Measurements from ENCODE around the gene USP13. TPM values are rescaled to one million over a fixed set of nuclear protein-coding genes. Genes with fewer than 3 reads are reported as not detected.

The USP13 gene
- total RNA-seq, 2 experiments from 2014 or later: 25.8 to 49.7 TPM

DNA sequence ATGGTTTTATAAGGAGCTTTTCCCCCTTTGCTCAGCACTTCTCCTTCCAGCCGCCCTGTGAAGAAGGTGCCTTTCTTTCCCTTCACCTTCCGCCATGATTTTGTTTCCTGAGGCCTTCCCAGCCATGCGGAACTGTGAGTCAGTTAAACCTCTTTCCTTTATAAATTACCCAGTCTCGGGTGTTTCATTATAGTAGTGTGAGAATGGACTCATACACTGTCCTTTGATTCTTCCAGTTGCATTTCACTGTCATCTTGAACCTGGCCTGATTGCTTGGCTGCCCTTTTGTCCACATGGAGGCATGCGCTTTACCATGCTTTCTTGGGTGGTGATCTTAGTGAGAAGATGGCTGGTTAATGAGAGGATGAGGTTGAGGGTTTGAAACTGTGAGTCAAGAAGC is 23.2 kb downstream of the USP13 start:
- Histone ChIP-seq H3K4me2 (ENCODE audit: low read length) (no peak overlapping the region), H3K4me1 (ENCODE audit: insufficient read depth, low read length, poor library complexity, severe bottlenecking) (no peaks in the 10 kb centered on the region), H3K9me2 (ENCODE audit: insufficient read depth, low read length) (no peaks in the 10 kb centered on the region), H3K36me3 (ENCODE audit: insufficient read depth, low read length) (peaks cover 9% of the 10 kb centered on the region; the same call in 1 of the 2 replicates), H2AFZ (ENCODE audit: low read length) (no peak overlapping the region), H3K27ac (ENCODE audit: low read depth, low read length, poor library complexity, severe bottlenecking) (no peak overlapping the region), H4K20me1 (ENCODE audit: insufficient read depth, low read length) (peaks cover 12% of the 10 kb centered on the region), H3K4me3 (ENCODE audit: low read depth, low read length, poor library complexity, severe bottlenecking) (no peak overlapping the region), H3K79me2 (ENCODE audit: insufficient read depth, low read depth, low read length) (peaks cover 98% of the 10 kb centered on the region), H3K9me3 (ENCODE audit: low read length) (no peaks in the 10 kb centered on the region)
- intact Hi-C loops (cut with micrococcal nuclease; ENCODE audit: unreplicated experiment): no loop called here
- POLR2A ChIA-PET: interaction anchor here (1.2 to 1.4 kb wide), 2 partner anchors 16 to 18 kb away, joined by 3 read pairs; no protein-coding TSS in a partner anchor
- CTCF ChIA-PET (ENCODE audit: unreplicated experiment): no interaction called here
- no peak for DNase-seq (ENCODE audit: low spot score)
- BruUV-seq (replicated peaks): no TSS peak
- no peak for TF ChIP-seq EZH2phosphoT487 (IDR thresholded peaks at IDR 0.05; ENCODE audit: borderline replicate concordance, low read depth, low read length)

- H3K4me2 ChIP-seq (ENCODE audit: low read length): no peak overlapping the region
- ChIA-PET CTCF (ENCODE audit: unreplicated experiment) (no interaction called here), POLR2A (no interaction called here)
- no peak overlapping the region for H3K27ac ChIP-seq (ENCODE audit: low read depth, low read length, poor library complexity, severe bottlenecking)
- H3K9me2 ChIP-seq (ENCODE audit: insufficient read depth, low read length): no peaks in the 10 kb centered on the region
- intact Hi-C loops (cut with micrococcal nuclease; ENCODE audit: unreplicated experiment): no loop called here
- no peak overlapping the region for H2AFZ ChIP-seq (ENCODE audit: low read length)
- no peak overlapping the region for H3K4me3 ChIP-seq (ENCODE audit: low read depth, low read length, poor library complexity, severe bottlenecking)
- no peak for DNase-seq (ENCODE audit: low spot score)
- H4K20me1 ChIP-seq (ENCODE audit: insufficient read depth, low read length): peaks cover 4% of the 10 kb centered on the region; the same call in 1 of the 2 replicates
- peaks cover 14% of the 10 kb centered on the region for H3K36me3 ChIP-seq (ENCODE audit: insufficient read depth, low read length)
- TF ChIP-seq, protein P1, sequence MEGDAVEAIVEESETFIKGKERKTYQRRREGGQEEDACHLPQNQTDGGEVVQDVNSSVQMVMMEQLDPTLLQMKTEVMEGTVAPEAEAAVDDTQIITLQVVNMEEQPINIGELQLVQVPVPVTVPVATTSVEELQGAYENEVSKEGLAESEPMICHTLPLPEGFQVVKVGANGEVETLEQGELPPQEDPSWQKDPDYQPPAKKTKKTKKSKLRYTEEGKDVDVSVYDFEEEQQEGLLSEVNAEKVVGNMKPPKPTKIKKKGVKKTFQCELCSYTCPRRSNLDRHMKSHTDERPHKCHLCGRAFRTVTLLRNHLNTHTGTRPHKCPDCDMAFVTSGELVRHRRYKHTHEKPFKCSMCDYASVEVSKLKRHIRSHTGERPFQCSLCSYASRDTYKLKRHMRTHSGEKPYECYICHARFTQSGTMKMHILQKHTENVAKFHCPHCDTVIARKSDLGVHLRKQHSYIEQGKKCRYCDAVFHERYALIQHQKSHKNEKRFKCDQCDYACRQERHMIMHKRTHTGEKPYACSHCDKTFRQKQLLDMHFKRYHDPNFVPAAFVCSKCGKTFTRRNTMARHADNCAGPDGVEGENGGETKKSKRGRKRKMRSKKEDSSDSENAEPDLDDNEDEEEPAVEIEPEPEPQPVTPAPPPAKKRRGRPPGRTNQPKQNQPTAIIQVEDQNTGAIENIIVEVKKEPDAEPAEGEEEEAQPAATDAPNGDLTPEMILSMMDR (conservative IDR thresholded peaks at IDR 0.05; ENCODE audit: low read length): no peak
- TF ChIP-seq EZH2phosphoT487 (IDR thresholded peaks at IDR 0.05; ENCODE audit: borderline replicate concordance, low read depth, low read length): no peak
- no peaks in the 10 kb centered on the region for H3K4me1 ChIP-seq (ENCODE audit: insufficient read depth, low read length, poor library complexity, severe bottlenecking)
- H3K79me2 ChIP-seq (ENCODE audit: insufficient read depth, low read depth, low read length): peaks cover 96% of the 10 kb centered on the region
- no peaks in the 10 kb centered on the region for H3K9me3 ChIP-seq (ENCODE audit: low read length)
- no TSS peak for BruUV-seq (replicated peaks)
Observed at GRCh38 chr3:179677884-179678283, 25.0 kb downstream of the USP13 start.

- TF ChIP-seq, protein P1 (conservative IDR thresholded peaks at IDR 0.05; ENCODE audit: low read length): no peak
- no peak for TF ChIP-seq EZH2phosphoT487 (IDR thresholded peaks at IDR 0.05; ENCODE audit: borderline replicate concordance, low read depth, low read length)
- intact Hi-C loops (cut with micrococcal nuclease; ENCODE audit: unreplicated experiment): no loop called here
- Histone ChIP-seq H3K27ac (ENCODE audit: low read depth, low read length, poor library complexity, severe bottlenecking) (no peak overlapping the region), H3K9me3 (ENCODE audit: low read length) (no peaks in the 10 kb centered on the region), H2AFZ (ENCODE audit: low read length) (no peak overlapping the region), H3K36me3 (ENCODE audit: insufficient read depth, low read length) (peaks cover 52% of the 10 kb centered on the region), H3K9me2 (ENCODE audit: insufficient read depth, low read length) (no peaks in the 10 kb centered on the region), H3K79me2 (ENCODE audit: insufficient read depth, low read depth, low read length) (peaks cover 78% of the 10 kb centered on the region), H4K20me1 (ENCODE audit: insufficient read depth, low read length) (peaks cover under 1% of the 10 kb centered on the region; the same call in 1 of the 2 replicates), H3K4me3 (ENCODE audit: low read depth, low read length, poor library complexity, severe bottlenecking) (no peak overlapping the region), H3K4me2 (ENCODE audit: low read length) (no peak overlapping the region), H3K4me1 (ENCODE audit: insufficient read depth, low read length, poor library complexity, severe bottlenecking) (no peaks in the 10 kb centered on the region)
- ChIA-PET POLR2A (no interaction called here), CTCF (ENCODE audit: unreplicated experiment) (no interaction called here)
- DNase-seq (ENCODE audit: low spot score): no peak
- BruUV-seq (replicated peaks): no TSS peak
Observed at GRCh38 chr3:179681492-179682263, 28.8 kb downstream of the USP13 start.

Data from OCI-LY7 (cell line).